GM19238 (cell line): ENCODE measurements around the gene DENND6A.
"Not testable (repeated sequence)": the region's sequence is repeated elsewhere in the genome, so short reads cannot be mapped to it uniquely, and the experiment has no call there.

Experiments used
- DNase-seq: peaks from one replicate; pipeline ENCODE4 v3.0.0; 2011; ENCODE audit warnings: low spot score; ENCODE audit not compliant: insufficient read length

Gene DENND6A, protein sequence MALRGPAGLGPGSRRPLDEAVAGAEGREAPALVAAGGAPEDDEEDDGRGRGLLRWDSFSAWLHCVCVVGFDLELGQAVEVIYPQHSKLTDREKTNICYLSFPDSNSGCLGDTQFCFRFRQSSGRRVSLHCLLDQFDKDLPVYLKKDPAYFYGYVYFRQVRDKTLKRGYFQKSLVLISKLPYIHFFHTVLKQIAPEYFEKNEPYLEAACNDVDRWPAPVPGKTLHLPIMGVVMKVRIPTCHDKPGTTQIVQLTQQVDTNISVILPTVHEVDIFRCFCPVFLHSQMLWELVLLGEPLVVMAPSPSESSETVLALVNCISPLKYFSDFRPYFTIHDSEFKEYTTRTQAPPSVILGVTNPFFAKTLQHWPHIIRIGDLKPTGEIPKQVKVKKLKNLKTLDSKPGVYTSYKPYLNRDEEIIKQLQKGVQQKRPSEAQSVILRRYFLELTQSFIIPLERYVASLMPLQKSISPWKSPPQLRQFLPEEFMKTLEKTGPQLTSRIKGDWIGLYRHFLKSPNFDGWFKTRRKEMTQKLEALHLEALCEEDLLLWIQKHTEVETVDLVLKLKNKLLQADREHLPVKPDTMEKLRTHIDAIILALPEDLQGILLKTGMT

DNA sequence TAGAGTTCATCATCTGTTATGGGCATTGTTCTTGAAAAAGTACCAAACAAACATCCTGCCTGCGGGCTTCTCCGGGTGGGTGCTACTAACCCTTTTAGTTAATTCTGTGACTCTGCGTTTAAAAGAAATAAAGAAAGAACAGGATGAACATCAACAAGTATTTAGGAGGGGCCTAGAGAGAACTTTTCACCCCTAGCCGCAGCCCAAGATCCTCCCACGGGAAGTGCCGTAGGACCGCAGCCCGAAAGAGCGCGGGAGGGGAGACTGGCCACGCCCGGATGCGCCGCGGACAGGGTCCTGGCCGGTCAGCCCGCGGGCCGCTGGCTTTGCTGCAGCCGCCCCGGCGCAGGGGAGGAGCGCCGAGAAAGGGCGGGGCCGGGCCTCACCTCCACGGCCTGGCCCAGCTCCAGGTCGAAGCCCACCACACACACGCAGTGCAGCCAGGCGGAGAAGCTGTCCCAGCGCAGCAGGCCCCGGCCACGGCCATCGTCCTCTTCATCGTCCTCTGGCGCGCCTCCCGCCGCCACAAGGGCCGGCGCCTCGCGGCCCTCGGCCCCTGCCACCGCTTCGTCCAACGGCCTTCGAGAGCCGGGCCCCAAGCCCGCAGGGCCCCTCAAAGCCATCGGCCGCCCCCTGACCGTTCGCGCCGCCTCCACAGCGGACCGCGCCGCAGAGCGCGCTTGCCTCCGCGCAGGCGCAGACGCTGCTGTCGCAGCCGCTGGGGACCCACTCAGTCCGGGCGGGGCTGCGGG is at the start of gene DENND6A:
DENND6A (minus strand) TSS at position 682 of the 752 bp plus-strand sequence; CDS start at position 623, 59 bp downstream.
- peak; percentile 92 for DNase-seq

- no peak for DNase-seq
These were observed 47.1 kb upstream of the DENND6A start for GRCh38 chr3:57740027-57740426.

DNA sequence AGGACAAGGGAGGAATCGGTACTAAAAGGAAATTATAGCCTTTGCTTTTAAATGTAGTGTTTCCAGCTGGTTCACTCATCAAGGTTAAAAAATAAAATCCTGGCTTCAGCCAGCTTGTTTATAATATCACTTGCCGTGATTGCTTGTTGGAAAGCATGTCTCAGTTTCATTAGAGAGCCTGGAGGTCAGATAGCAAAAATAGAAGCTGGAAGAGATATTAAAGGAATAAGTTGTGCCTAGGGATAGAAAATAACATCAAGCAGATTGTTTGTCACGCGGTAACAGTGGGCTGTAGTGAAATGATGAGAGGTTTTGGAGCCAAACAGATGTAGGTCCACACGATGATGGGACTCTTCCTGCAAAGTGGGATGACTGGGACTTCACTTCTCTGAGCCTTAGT is 45.5 kb upstream of the DENND6A start:
- DNase-seq = no peak

GRCh38 chr3:57737840-57738239 is 45.0 kb upstream of the DENND6A start:
- DNase-seq = no peak

GRCh38 chr3:57735405-57735804 is 42.5 kb upstream of the DENND6A start:
- no peak for DNase-seq

GRCh38 chr3:57733790-57734189 is 40.9 kb upstream of the DENND6A start:
- no peak for DNase-seq

GRCh38 chr3:57731311-57731710 is 38.4 kb upstream of the DENND6A start:
- no peak for DNase-seq

GRCh38 chr3:57730682-57731081 is 37.8 kb upstream of the DENND6A start:
- no peak for DNase-seq

GRCh38 chr3:57729334-57730045 is 36.6 kb upstream of the DENND6A start:
- no peak for DNase-seq

GRCh38 chr3:57727106-57727505 is 34.2 kb upstream of the DENND6A start:
- DNase-seq = no peak

GRCh38 chr3:57726397-57726796 is 33.5 kb upstream of the DENND6A start:
- no peak for DNase-seq

- DNase-seq = no peak
These were observed 25.2 kb upstream of the DENND6A start for GRCh38 chr3:57718118-57718517.

- no peak for DNase-seq
These were observed 24.5 kb upstream of the DENND6A start for GRCh38 chr3:57717205-57717868.

DNA sequence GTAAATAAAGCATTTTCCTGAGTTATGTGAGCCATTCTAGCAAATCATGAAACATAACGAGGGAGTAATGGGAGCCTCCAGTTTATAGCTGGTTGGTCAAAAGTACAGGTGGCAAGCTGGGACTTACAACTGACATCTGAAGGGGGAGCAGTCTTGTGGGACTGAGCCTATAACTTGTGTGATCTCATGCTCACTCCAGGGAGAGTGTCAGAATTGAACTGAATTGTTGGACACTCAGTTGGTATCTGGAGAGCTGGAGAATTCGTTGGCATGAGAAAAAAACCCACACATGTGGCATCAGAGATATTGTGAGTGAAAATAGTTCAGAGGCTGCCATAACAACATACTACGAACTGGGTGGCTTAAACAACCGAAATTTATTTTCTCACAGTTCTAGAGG is 22.8 kb upstream of the DENND6A start:
- DNase-seq = no peak

GRCh38 chr3:57709559-57709958 is 16.7 kb upstream of the DENND6A start:
- DNase-seq = no peak

GRCh38 chr3:57709031-57709430 is 16.2 kb upstream of the DENND6A start:
- DNase-seq = no peak

- DNase-seq = no peak
These were observed 13.6 kb upstream of the DENND6A start for GRCh38 chr3:57706462-57706861.

DNA sequence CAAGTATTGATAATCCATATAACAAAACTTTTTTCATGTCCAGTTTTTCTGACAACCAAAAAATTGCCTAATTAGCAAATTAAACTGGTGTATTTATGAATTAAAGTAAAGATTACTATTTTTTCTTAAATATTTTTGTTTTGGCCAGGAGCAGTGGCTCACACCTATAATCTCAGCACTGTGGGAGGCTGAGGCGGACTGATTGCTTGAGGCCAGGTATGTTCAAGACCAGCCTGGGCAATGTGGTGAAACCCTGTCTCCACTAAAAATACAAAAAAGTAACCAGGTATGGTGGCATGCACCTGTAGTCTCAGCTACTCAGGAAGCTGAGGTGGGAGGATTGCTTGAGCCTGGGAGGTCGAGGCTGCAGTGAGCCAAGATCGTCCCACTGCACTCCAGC is 12.5 kb upstream of the DENND6A start:
- not testable (repeated sequence) for DNase-seq

- DNase-seq = no peak
These were observed 8.9 kb upstream of the DENND6A start for GRCh38 chr3:57701781-57702180.

DNA sequence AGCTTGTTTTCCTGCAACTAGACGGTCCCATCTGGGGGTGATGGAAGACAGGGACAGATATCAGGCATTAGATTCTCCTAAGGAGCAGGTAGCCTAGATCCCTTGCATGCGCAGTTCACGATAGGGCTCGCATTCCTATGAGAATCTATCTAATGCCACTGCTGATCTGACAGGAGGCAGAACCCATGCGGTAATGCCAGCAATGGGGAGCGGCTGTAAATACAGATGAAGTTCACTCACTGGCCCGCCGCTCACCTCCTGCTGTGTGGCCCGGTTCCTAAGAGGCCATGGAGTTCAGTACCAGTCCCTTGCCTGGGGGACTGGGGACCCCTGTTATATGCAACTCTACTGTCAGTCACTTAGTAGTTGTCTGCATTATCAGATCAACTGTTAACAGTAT is 7.9 kb upstream of the DENND6A start:
- DNase-seq = no peak

DNA sequence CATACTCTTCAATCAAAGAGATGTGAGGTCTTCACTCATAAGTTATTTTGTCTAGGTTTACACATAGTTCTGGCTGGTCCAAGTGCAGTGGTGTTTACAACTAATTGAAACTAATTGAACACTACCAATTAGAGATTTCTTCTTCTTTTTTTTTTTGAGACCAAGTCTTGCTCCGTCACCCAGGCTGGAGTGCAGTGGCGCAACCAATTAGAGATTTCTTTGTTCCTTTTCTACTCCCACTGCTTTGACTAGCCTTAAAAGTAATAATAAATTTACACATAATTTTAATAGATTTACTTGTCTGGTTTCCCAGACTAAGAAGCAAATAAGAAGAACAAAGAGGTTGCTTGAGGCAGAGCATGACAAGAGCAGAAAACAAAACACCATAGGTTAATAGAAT is 6.7 kb upstream of the DENND6A start:
- DNase-seq = no peak
